HCT116 (cell line): ENCODE results near the gene CTTN. TPM values are rescaled to one million over a fixed set of nuclear protein-coding genes. Genes with fewer than 3 reads are reported as not detected.

Experiments
- ATAC-seq: fragments of 200-7000 bp; cut with Tn5 transposase; 2 replicates; pipeline ENCODE4 v1.9.1; 2020; ENCODE audit warnings: mild to moderate bottlenecking, moderate library complexity
- BruUV-seq: library from RNA; stranded (reverse); fragments of 400-500 nt; replicated peaks from 2 replicates; lab custom pipeline; 2021; lab: Mats Ljungman, UMichigan
- CTCF ChIA-PET: fragments of 300-600 bp; sonication (Branson Sonifier 250); formaldehyde crosslinking; loops from one replicate; lab custom pipeline; 2021; ENCODE audit warnings: antibody characterized with exemption; lab: Charles Lee
- POLR2A ChIA-PET: fragments of 300-600, 350-600 bp; sonication (Branson Sonifier 250); formaldehyde crosslinking; loops from one replicate; lab custom pipeline; 2021; ENCODE audit warnings: antibody characterized with exemption; lab: Charles Lee
- RAD21 ChIA-PET, 2 experiments: fragments of 300-600 bp; sonication (Branson Sonifier 250); formaldehyde crosslinking; loops; one replicate each; lab custom pipeline; 2023; ENCODE audit warnings: low total read pairs in 2 of 2; ENCODE audit not compliant: uncharacterized antibody in 2 of 2, unreplicated experiment in 2 of 2, low non-redundant PET in 1 of 2; lab: Charles Lee
- DNase-seq: peaks from one replicate; pipeline ENCODE4 v3.0.0-alpha.2; 2010; ENCODE audit warnings: low read depth, low spot score
- H2AFZ ChIP-seq: fragments of 200-600 bp; shearing (Covaris generic), sonication (generic); 2 replicates; pipeline ENCODE4 v1.6.1; 2017; ENCODE audit warnings: low read depth, mixed run types, mixed read lengths, antibody characterized with exemption, low read length; ENCODE audit not compliant: poor library complexity, severe bottlenecking
- H3K27ac ChIP-seq: 2 replicates; pipeline ENCODE4 v1.5.1; 2012; ENCODE audit warnings: low read depth, low read length
- H3K27me3 ChIP-seq: fragments of 200-600 bp; sonication (generic); 2 replicates; pipeline ENCODE4 v1.6.1; 2016; ENCODE audit warnings: mixed run types, low read length, mixed read lengths; ENCODE audit not compliant: insufficient read depth
- H3K36me3 ChIP-seq, 2 experiments: fragments of 200-500 bp in 1 of 2; fragments of 200-600 bp in 1 of 2; sonication (Bioruptor generic) in 1 of 2; sonication (generic) in 1 of 2; 2 replicates each; pipeline versions ENCODE4 v1.5.1 to v1.6.1; 2014 to 2016; ENCODE audit warnings: low read length in 2 of 2, inconsistent platforms in 1 of 2, mixed read lengths in 1 of 2, mixed run types in 1 of 2; ENCODE audit not compliant: insufficient read depth in 2 of 2, control insufficient read depth in 1 of 2
- H3K4me1 ChIP-seq, 2 experiments: fragments of 200-600 bp in 1 of 2; sonication (generic) in 1 of 2; 2 replicates each; pipeline versions ENCODE4 v1.5.1 to v1.6.1; 2012 to 2017; ENCODE audit warnings: low read length in 2 of 2, inconsistent platforms in 1 of 2, mild to moderate bottlenecking in 1 of 2, mixed read lengths in 1 of 2, mixed run types in 1 of 2, moderate library complexity in 1 of 2; ENCODE audit not compliant: insufficient read depth in 2 of 2, control insufficient read depth in 1 of 2
- H3K4me2 ChIP-seq: fragments of 200-600 bp; sonication (generic); 2 replicates; pipeline ENCODE4 v1.6.1; 2017; ENCODE audit warnings: mixed run types, low read length, mixed read lengths
- H3K4me3 ChIP-seq, 2 experiments: fragments of 200-600 bp in 1 of 2; sonication (generic) in 1 of 2; replicated peaks in 1 of 2; 2 replicates each; pipeline ENCODE4 v1.5.1; 2011 to 2016; ENCODE audit warnings: low read length in 2 of 2, control low read depth in 1 of 2, low read depth in 1 of 2, mild to moderate bottlenecking in 1 of 2, mixed read lengths in 1 of 2, mixed run types in 1 of 2
- H3K79me2 ChIP-seq: fragments of 200-600 bp; sonication (generic); 2 replicates; pipeline ENCODE4 v1.6.1; 2017; ENCODE audit warnings: mild to moderate bottlenecking, mixed run types, low read length, moderate library complexity, mixed read lengths; ENCODE audit not compliant: insufficient read depth
- H3K9ac ChIP-seq: fragments of 200-600 bp; sonication (generic); 2 replicates; pipeline ENCODE4 v1.6.1; 2016; ENCODE audit warnings: low read length, mixed read lengths
- H3K9me2 ChIP-seq: fragments of 200-600 bp; sonication (generic), shearing (Covaris generic); 2 replicates; pipeline ENCODE4 v1.6.1; 2017; ENCODE audit warnings: mixed run types, mild to moderate bottlenecking, moderate library complexity; ENCODE audit not compliant: insufficient read depth
- H3K9me3 ChIP-seq, 2 experiments: fragments of 200-500 bp in 1 of 2; fragments of 200-600 bp in 1 of 2; sonication (Bioruptor generic) in 1 of 2; sonication (generic) in 1 of 2; 2 replicates each; pipeline ENCODE4 v1.6.1; 2014 to 2017; ENCODE audit warnings: low read length in 2 of 2, mixed read lengths in 2 of 2, inconsistent platforms in 1 of 2, low read depth in 1 of 2, mild to moderate bottlenecking in 1 of 2, mixed run types in 1 of 2, moderate library complexity in 1 of 2; ENCODE audit not compliant: control insufficient read depth in 1 of 2, insufficient read depth in 1 of 2
- H4K20me1 ChIP-seq: fragments of 200-600 bp; sonication (generic), shearing (Covaris generic); 2 replicates; pipeline ENCODE4 v1.6.1; 2017; ENCODE audit warnings: mixed run types, mild to moderate bottlenecking, moderate library complexity; ENCODE audit not compliant: insufficient read depth
- ATF3 ChIP-seq: IDR thresholded peaks from 2 replicates; pipeline ENCODE4 v1.6.1; 2012
- CEBPB ChIP-seq: IDR thresholded peaks from 2 replicates; pipeline ENCODE4 v1.6.1; 2012; ENCODE audit warnings: low read depth
- CTCF ChIP-seq, 3 experiments: fragments of 200-600 bp in 1 of 3; sonication (generic) in 1 of 3; IDR thresholded peaks in 2 of 3; conservative IDR thresholded peaks in 1 of 3; 2 replicates each; pipeline ENCODE4 v1.5.1; 2012 to 2017; ENCODE audit warnings: low read depth in 2 of 3, low read length in 2 of 3, antibody characterized with exemption in 1 of 3, borderline replicate concordance in 1 of 3, control low read depth in 1 of 3, mild to moderate bottlenecking in 1 of 3, mixed read lengths in 1 of 3, mixed run types in 1 of 3, moderate library complexity in 1 of 3; ENCODE audit not compliant: insufficient read depth in 1 of 3
- EGR1 ChIP-seq: IDR thresholded peaks from 2 replicates; pipeline ENCODE4 v1.6.1; 2012; ENCODE audit warnings: low read depth
- ELF1 ChIP-seq: IDR thresholded peaks from 2 replicates; pipeline ENCODE4 v1.6.1; 2012; ENCODE audit warnings: low read depth, borderline replicate concordance
- EZH2 ChIP-seq: fragments of 200-600 bp; sonication (generic); IDR thresholded peaks from 2 replicates; pipeline ENCODE4 v1.6.1; 2017; ENCODE audit warnings: antibody characterized with exemption, mixed run types
- FOSL1 ChIP-seq: IDR thresholded peaks from 2 replicates; pipeline ENCODE4 v1.6.1; 2012; ENCODE audit warnings: low read depth
- JUND ChIP-seq: IDR thresholded peaks from 2 replicates; pipeline ENCODE4 v1.6.1; 2012
- MAX ChIP-seq: IDR thresholded peaks from 2 replicates; pipeline ENCODE4 v1.6.1; 2012
- POLR2A ChIP-seq: IDR thresholded peaks from 2 replicates; pipeline ENCODE4 v1.7.0; 2011; ENCODE audit warnings: borderline replicate concordance; ENCODE audit not compliant: insufficient read depth, insufficient read length; ENCODE audit errors: extremely low read depth
- POLR2AphosphoS5 ChIP-seq: IDR thresholded peaks from 2 replicates; pipeline ENCODE4 v1.6.1; 2011; ENCODE audit warnings: mild to moderate bottlenecking, low read depth, low read length, moderate library complexity
- RAD21 ChIP-seq: IDR thresholded peaks from 2 replicates; pipeline ENCODE4 v1.6.1; 2012; ENCODE audit warnings: low read depth, mild to moderate bottlenecking
- SIN3A ChIP-seq: IDR thresholded peaks from 2 replicates; pipeline ENCODE4 v1.6.1; 2012; ENCODE audit warnings: low read depth
- YY1 ChIP-seq: IDR thresholded peaks from 2 replicates; pipeline ENCODE4 v1.6.1; 2011; ENCODE audit warnings: low read length, low read depth, moderate library complexity, mild to moderate bottlenecking; ENCODE audit not compliant: insufficient replicate concordance; ENCODE audit errors: extremely low read depth
- ZNF274 ChIP-seq: fragments of 200-500 bp; sonication (Bioruptor generic); IDR thresholded peaks from 2 replicates; pipeline ENCODE4 v1.6.1; 2014; ENCODE audit warnings: mild to moderate bottlenecking, low read depth, low read length, inconsistent platforms
- intact Hi-C: fragments of 100-400 bp; cut with micrococcal nuclease; formaldehyde crosslinking; loops from 2 replicates; pipeline ENCODE4 v1.10.0; 2022
- total RNA-seq: library from RNA; stranded (reverse); gene quantifications from one replicate; pipeline ENCODE4 v1.2.1, GENCODE V29; 2021; ENCODE audit not compliant: unreplicated experiment

The CTTN gene
- total RNA-seq, 1 experiment from 2014 or later = 249 TPM

- no TSS peak for BruUV-seq
- DNase-seq = no peak
- no peak overlapping the region for H3K27ac ChIP-seq
- no peak overlapping the region for H2AFZ ChIP-seq
- H3K9me3 ChIP-seq = no peaks in the 10 kb centered on the region
- ChIA-PET RAD21 (no interaction called here), POLR2A (interaction anchor here (1.0 kb wide), 1 partner anchor 16 kb away, joined by 3 read pairs; no protein-coding TSS in a partner anchor), CTCF (no interaction called here)
- no peak overlapping the region for H3K4me2 ChIP-seq
- no peaks in the 10 kb centered on the region for H3K4me1 ChIP-seq
- H3K4me3 ChIP-seq = no peak overlapping the region
- H3K27me3 ChIP-seq = no peaks in the 10 kb centered on the region
- intact Hi-C loops = no loop called here
- H3K9ac ChIP-seq = no peak overlapping the region
- H3K9me2 ChIP-seq = no peaks in the 10 kb centered on the region
- H4K20me1 ChIP-seq = no peaks in the 10 kb centered on the region
- peaks cover 27 to 33% of the 10 kb centered on the region in 2 experiments; a peak in 3 of 4 replicates for H3K36me3 ChIP-seq
- TF ChIP-seq ELF1 (no peak), ZNF274 (no peak), CTCF (IDR thresholded peaks at IDR 0.05 in 2 of 3, conservative IDR thresholded peaks at IDR 0.05 in 1 of 3; ENCODE audit: borderline replicate concordance in 1 of 3, insufficient read depth in 1 of 3, low read depth in 2 of 3, low read length in 2 of 3) (no peak), SIN3A (no peak), MAX (no peak), EGR1 (no peak), EZH2 (no peak), YY1 (no peak), CEBPB (no peak), POLR2A (no peak), FOSL1 (no peak), ATF3 (no peak), POLR2AphosphoS5 (no peak), JUND (no peak), RAD21 (no peak)
- ATAC-seq = no peak
- H3K79me2 ChIP-seq = no peaks in the 10 kb centered on the region
Observed at GRCh38 chr11:70348608-70349007, 49.7 kb upstream of the CTTN start.
